GM18517 (cell line): ENCODE results near the gene RHOJ.
A peak's percentile ranks its signal among the peaks of the same experiment; 100 is the strongest.
"Not testable (repeated sequence)": the region's sequence is repeated elsewhere in the genome, so short reads cannot be mapped to it uniquely, and the experiment has no call there.

Experiments
- ATAC-seq: cut with Tn5 transposase; IDR thresholded peaks from one replicate; pipeline ENCODE4 v1.9.1; 2021; ENCODE audit warnings: mild to moderate bottlenecking, moderate library complexity; ENCODE audit not compliant: unreplicated experiment

Gene RHOJ

DNA sequence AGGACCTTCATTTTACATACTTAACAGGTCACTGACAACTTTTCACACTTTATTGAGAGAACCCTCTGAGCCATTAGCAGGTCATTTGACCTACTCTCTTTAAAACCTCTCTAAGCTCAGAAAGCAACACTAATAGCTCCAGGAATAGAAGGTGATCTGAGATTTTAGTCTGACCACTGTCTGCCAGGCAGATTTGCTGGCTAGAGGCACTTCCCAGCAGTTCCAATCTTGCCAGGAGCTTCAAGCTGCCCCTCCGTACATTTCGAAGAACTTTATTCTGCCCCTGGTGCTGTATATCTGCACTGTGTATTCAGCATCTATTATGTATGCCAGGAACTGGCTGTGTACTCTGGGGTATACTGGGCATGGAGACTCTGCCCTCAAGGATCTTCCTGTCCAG lies 58.2 kb downstream of the RHOJ start:
- no peak for ATAC-seq

DNA sequence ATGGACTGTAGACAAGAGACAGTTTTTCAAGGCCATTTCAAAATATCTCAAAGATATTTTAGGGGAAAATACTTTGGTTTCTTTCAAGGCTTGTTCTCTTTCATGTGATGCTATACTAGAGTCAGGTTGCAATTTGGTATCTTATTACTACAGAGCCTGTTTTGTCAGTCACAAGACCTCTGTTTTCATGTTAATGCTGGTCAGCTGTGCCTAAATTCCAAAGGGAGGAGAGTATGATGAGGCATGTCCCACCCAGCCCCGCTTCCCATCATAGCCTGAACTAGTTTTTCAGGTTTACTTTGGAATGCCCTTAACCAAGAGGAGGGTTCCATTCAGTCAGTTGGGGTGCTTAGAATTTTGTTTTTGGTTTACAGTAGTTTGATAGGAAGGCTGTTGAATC lies 61.9 kb downstream of the RHOJ start:
- ATAC-seq: no peak

DNA sequence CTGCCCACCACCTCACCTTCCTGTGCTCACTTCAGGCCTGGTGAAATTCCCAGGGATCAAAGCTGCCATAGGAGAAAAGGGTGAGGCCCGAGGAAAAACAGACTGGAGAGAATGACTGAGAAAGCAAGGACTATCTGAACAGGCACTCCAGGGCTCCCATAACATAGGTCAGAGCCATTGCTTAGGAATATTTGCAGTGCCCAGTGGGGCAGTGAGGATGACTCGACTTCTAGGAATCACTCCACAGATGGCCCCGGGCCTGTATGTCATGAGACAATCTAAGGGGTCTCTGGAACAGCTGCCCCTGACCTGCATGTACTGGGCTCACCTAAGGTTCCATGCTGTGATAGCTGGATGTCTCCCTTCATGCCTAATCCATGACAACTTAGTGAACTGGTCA lies 62.9 kb downstream of the RHOJ start:
- ATAC-seq: no peak

DNA sequence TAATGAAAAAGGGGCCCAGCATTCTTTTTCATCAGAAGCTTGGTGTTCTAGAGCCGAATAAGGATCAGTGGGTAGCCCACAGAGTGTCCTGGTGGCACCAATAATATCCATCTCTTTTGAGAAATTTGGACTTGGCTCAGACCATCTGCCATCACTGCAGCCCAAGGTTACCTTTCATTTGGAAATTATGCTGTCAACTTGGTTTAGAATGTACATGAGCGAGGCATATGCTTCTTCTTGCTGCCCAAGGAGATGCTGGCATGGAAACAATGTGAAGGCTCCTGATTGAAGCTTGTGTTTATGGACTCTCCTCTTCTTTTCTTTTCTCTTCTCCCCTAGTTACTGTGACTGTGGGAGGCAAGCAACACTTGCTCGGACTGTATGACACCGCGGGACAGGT lies 64.5 kb downstream of the RHOJ start:
- no peak for ATAC-seq

DNA sequence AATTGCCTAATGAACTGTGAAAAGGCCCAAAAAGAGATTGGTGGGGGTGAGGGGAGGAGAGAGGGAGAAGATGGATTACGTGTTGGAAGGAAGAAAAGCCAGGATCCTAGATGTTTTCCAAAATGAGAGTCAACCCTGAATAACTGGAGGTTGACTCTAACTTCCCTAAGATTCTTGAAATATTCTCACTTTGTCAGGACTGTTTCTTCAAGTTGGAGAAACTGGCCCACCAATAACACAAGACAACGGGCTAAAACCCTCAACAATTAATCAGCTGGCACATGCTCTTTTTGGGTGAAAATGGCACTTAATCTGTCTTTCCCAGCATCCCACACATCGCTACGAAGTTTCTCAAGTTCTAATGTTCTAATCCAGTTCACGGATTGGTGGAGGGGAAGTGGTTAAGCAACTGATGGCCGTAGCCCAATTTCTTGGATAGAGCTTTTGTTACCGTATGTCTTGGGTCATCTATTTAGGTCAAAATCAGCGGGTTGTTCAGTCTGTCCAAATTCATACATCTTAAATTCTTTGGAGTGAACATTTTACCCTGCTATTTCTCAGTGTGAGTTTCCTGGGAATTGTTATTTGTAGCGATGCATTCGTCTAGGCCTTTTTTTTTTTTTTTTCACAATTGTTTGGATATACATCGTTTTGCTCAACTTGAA lies 65.5 kb downstream of the RHOJ start:
- ATAC-seq: no peak

DNA sequence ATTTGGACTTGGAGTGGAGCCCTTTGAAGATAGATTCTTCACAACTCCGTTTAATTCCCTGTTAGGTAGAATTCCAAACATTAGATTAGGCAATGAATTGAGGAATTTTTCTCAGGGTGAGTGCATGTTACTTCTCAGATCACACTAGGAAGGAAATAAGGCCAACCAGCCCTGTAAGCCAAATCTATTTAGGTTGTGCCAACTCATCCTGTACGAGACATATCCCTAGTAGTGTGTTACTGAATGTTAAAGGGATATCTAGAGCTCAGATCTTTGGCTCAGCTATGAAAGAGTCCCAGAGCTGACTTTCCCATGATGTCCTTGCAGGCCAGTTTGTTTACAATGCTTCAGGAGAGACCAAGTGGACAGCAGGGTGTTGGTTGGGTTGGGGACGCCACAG lies 68.9 kb downstream of the RHOJ start:
- ATAC-seq: no peak

DNA sequence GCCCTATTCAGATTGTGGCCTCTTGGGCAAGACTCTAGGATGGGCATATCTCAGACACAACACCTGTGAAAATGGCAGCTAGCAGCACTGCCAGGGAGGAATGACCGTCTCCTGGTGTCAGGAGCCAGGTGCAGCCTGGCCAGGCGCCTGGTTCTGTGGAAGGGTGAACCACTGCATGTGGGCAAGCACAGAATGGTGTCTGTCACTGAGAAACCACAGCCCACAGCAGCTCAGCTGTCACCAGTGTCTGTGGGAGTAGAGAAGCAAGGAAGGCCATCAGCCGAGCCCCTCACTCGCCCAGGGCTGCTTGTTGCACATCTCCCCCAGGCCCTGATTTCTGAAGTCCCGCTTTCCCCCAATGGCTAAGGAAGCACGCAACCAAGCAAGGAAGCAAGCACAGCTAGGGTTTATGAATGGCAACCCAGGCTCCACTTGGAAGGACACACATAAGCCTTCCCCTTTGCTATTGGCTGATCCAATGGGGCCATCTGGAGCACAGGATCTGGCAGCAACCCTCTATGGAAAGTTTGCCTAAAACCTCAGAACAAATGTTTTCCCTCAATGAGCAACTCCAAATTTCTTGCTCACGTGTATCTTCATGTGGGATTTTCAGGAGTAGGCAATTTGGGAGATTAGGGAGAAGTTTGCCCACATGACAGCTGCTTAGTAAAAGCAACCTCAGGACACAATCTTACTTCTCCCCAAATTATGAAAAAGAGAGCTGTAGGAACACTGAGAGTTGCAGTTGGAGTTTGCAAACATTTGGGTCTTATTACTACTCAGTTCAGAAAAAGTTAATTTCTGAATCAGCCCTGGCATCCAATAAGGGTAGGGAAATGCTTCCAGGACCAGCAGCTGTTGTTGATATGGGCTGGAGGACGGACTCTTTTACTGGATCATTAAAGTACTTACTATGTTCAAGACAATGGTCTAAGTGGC lies 69.7 kb downstream of the RHOJ start:
- ATAC-seq: no peak

DNA sequence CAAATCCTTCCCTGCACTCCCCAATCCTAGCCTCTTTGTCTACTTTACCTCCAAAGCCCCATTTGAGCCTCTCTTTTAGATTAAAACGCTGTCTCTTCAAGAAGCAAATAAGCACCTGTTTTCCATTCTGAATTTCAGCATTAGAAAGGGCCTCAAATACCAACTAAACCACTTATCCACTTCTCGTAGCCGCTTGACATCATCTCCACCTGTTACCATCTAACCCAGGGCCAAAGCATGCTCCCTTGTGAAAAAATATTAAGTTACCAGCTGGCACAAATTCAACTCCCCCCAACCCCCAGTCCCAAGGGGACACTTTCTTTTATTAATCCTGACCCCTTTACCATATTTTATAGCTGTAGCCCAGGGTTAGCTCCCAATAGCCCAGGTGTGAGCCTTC lies 71.4 kb downstream of the RHOJ start:
- no peak for ATAC-seq

DNA sequence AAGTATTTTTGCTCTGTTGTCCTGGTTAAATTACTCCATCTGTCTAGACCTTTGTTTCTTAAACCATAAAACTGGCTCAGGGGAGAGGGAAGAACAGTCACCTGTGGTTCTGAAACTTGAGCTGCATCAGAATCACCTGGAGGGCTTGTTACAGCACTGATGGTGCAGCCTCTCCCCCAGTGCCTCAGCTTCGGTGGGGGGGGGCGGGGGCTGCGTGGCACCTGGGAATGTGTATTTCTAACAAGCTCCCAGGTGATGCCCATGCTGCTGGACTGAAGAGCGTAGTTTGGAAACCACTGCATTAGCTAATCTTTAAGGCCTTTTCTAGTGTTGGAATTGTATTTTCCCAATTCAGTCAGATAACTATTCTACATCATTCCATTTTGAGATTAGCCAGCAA lies 71.8 kb downstream of the RHOJ start:
- ATAC-seq: no peak

DNA sequence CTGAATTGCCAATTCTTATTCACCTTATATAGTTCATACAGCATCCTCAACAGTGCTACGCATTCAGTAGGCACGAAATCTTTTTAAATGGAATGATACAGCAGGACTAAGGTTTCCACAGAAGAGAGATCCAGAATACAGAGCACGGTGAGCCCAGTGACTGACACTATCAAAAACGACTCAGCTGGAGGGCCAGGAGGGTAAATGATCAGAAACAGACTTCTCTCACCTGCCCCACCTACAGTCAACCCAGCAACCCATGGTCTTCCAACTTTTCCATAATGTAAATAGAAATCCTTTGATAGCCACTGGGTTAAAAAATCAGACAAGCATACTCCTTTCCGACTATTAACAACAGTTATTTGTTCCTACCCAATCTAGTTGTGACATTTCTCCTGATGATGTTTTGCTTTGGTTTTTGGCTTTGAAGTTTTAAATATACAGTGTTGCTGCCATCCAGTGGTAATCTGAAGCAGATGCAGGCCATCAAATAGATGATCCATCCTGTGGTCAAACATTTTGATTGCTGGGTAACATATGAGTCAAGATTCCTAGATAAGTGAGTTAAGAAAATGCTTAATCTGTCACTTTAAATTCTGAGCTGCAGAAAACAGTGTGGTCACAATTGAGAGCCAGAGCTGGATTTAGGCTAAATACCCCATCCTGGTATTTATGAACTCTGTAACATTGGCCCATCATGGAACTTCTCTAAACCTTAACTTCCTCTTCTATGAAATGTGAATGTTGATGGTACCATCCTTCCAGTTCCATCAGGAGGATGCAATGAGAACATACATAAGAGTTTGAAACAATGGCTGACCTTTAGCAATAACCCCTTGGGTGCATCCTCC lies 72.5 kb downstream of the RHOJ start:
- ATAC-seq: no peak

DNA sequence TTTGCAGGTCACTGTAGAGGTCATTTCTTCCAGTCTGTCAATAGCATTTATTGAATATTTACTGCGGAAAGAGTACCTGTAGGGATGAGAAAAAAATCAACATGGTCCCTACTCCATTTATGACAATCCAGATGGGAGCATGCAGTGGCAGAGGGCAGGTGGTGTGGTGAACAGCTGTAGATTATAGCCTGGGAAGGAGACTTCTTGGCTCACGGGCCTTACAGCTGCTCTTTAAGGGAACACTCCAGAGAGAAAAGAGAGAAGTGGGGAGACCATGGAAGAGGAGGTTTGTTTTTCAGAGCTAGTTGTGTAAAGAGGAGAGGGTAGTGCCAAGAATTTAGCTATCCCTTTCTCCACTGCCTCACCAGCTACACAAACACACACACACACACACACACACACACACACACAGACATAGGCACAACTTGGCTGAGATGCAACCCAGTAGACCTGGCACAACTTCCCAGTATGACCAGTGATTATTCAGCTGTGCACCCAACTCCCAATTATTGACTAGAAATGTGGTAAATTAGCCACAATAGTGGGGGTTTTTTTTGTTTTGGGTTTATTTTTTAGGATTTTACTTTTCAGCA lies 73.4 kb downstream of the RHOJ start:
- ATAC-seq: no peak

DNA sequence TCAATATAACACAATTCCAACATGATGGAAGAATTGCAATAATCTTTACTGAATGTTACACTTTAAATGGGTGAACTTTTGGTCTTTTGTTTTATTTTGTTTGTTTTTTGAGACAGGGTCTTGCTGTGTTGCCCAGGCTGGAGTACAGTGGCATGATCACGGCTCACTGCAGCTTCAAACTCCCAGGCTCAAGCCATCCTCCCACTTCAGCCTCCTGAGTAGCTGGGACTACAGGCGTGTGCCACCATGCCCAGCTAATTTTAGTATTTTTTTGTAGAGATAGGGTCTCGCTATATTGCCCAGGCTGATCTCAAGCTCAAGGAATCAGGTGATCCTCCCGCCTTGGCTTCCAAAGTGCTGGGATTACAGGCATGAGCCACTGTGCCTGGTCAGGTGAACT lies 75.7 kb downstream of the RHOJ start:
- ATAC-seq: not testable (repeated sequence)

DNA sequence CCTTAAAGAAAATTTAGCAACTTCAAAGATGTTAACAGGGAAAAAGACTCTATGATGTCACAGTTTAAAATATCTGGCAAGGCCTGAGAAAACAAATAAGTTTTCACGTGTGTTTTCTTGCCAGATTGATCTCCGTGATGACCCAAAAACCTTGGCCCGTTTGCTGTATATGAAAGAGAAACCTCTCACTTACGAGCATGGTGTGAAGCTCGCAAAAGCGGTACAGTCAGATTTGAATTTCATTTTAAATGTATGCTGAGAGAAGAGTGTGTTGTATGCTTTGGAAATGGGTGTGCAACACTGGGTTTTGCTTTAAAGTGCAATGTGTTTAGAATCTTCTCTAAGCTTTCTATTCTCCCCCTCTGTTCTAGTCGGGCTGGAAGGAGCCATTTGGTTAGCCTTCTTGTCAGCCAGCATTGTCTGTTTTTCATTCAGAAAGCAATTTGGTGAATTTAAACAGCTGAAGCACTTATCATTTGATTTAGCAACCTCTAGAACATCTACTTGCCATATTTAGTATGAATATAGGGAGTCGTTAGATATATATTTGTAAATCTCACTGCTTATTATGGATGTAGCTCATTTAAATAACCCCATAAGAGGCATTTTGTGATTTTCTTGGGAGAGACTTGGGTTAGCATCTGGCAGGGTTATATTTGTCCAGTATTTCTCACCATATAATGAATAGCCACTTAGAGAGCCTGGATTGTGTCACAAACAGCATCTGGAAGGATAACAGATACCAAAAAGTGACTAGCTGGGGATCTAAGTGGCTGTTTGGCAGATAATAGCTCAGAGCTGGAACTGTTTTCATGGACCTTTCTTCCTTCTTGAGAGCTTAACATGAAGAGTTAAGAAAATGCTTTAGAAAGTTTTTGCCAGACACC lies 79.0 kb downstream of the RHOJ start:
- peak; percentile 68 for ATAC-seq

DNA sequence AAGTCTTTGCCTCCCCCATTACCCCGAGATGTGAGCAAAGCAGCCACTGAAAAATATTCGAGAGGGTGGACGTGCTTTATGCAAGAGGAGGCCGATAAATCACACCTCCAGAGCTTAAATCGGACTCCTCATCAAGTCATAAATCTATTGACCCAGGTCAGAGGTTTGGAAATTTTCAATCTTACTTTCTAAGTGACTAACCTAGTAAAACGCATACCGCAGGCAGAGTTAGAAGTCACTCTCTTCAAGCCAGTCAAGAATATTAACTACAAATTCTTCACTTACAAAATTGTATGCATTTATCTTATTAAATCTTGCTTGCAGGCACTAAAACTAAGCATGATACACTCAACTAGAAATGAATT lies 79.6 kb downstream of the RHOJ start:
- ATAC-seq: no peak

DNA sequence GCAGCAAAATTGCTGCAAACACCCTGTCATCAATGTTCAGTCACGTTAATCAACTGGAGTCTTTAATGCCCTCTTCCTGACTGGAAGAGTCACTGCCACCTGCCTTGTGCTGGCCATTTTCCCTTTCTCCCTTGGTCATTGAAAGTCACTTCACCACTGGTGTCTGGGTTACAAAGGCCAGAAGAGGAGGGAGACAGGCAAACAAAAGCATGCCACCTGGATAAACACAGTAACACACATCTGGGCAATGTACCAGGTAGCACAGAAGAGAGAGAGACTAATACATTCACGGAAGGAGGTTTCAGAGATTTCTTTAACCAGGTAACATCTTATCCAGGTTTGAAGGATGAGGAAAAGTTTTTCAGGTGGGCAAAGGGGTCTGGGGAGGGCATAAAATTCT lies 81.8 kb downstream of the RHOJ start:
- ATAC-seq: no peak

DNA sequence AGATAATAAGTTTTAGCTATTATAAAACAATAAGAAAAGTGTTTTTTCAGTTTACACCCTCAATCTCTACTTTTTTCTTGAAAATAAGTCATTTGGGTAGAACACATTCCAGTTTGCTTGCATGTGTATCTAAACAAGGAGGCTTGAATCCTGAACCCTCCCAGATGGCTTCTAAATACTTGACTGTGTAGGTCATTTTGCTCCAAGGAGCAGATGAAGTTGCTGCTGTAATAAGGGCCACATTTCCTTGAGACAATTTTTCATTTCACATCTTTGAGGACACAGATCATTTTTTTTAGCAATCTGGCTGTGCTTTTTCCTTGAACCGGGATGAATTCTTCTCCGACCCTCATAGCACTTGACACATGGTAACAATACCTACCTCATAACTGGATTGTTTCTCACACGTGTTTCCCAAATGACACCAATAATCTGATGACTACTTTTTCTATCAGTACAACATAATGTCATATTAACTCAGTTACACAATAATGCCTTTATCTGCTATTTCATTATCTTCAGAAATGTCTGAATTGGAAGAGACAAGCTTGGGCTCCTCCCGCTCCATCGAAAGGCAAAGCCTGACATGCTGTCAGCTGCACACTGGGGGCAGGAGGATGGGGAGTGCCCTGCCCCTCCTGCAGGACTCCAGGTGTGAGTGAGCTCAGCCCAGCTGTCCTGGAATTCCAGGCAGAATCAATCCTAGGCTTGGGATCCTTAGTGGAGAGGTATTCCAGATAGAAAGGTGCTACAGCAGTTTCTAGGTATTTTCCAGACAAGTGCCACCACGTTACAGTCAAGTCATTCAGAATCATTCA lies 83.6 kb downstream of the RHOJ start:
- ATAC-seq: no peak

DNA sequence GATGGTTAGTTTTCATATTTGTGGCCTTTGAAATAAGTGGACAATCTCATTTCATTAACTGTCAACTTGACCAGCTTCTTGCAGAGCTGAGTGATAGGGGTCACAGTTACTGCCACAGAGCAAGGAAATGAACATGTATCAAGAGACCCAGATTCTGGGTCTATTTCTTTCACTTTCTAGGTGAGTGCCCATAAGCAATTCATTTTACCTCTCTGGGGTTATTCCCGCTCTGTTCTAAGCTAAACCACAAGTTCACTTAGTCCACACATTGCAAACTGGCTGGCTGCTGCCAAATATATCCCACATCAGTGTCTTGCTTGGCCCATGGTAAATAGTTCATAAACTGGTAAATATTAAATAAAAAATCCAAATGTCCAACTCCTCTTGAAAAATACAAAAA lies 84.6 kb downstream of the RHOJ start:
- ATAC-seq: no peak

DNA sequence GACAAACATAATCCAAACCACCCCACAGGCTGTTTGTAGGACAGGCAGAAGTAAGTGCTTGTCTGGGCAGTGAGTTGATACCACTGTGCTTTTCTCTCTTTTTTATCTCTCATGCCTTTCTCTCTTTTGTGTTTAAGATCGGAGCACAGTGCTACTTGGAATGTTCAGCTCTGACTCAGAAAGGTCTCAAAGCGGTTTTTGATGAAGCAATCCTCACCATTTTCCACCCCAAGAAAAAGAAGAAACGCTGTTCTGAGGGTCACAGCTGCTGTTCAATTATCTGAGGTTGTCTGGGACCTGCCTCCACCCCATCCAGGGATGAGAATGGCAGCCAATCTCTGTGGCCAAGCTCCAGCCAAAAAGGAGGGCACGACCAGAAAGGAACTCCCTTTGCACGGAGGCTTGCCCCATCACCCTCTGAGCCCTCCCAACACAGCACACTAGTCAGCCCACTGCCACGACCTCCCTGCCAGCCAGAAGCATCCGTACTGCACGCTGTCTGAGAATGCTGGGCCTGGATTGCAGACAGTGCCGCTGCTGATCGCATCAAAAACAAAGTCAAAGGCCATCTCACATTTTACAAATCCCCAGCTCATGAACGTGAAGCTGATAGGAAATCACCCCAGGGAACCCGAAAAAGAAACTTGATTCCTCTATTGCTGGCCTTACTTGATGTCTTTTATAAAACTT lies 86.6 kb downstream of the RHOJ start:
- no peak for ATAC-seq

DNA sequence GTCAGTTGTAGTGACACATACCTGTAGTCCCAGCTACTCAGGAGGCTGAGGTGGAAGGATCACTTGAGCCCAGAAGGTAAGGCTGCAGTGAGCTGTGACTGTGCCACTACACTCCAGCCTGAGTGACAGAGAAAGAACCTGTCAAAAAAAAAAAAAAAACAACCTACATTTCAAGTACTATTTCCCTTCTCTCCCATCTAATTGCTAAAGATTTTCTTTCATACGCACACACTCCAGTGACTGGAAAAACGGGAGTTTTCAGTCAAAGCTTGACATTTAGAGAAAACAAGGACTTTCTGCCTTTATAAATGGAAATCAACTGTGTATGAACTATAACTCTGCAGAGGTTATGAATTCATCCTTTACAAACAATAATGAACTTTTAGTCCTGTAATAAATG lies 88.6 kb downstream of the RHOJ start:
- ATAC-seq: no peak
